ENCODE results near the gene SH3GL1.

The SH3GL1 gene

DNA sequence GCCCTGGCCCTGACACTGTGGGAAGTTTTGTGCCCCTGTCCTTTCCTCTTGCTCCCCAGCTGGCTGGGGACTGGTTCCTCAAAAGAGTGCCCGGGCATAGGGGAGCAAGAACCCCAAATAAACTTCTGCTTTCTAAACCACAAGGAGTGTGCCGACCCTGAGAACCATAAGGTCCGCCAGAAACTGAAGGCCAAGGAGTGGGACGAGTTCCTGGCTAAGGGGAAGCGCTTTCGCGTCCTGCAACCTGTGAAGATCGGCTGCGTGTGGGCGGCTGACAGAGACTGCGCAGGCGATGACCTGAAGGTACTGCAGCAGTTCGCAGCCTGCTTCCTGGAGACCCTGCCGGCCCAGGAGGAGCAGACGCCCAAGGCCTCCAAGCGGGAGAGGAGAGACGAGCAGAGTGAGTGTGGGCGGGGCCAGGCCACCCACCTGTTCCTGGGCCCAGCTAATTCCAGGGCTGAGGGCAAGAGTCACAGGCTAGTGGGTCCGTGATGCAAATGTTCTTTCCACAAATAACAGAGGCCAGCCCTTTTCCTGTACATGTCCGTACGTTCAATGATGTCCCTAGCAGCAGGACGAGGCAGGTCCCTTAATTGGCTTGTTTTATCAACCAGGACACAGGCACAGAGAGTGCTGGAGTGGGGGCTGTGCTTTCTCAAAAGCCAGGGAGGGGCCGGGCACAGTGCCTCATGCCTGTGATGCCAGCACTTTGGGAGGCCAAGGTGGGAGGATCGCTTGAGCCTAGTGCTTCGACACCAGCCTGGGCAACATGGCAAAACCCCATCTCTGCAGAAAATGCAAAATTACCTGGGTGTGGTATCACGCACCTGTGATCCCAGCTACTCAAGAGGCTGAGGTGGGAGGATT, 31.7 kb upstream of the SH3GL1 start:
- no peak for DNase-seq

- no peak for DNase-seq
Measured at GRCh38 chr19:4431296-4431695, 30.9 kb upstream of the SH3GL1 start.

DNA sequence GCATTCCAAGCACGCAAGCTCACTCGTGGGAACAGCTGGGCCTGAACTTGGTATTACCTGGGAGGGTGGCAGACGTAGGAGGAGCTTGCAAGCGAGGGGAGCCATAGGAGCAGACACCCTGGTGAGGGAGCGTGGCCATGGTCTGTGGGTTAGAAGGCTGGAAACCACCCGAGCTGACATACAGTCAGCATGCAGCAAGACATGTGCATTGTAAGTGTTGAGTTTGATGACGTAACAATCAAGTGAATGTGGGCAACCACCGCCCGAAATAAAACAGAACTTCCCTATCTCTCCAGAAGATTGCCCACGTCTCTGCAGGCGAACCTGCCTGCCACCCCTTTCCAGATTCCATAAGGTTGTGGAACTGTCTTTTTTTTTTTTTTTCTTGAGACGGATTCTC, 30.4 kb upstream of the SH3GL1 start:
- DNase-seq = no peak

DNA sequence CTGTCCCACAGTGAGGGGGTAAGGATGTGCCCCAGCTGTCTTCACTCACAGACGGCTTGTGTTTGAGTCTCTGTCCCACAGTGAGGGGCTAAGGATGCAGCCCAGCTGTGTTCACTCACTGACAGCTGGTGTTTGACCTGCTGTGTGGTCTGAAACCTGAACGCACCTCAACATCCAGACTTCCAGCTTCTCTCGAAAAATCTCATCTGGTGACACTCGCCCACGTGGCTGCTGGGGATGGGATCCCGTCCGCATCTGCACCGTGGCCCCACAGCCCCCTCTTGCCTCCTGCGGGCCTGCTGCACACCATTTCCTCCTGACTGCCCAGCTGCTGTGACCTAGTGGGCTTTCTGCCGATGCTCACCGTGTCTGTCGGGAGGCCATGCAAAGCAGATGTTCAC, 29.4 kb upstream of the SH3GL1 start:
- no peak for DNase-seq

GRCh38 chr19:4429256-4429655, 28.9 kb upstream of the SH3GL1 start:
- DNase-seq = no peak

DNA sequence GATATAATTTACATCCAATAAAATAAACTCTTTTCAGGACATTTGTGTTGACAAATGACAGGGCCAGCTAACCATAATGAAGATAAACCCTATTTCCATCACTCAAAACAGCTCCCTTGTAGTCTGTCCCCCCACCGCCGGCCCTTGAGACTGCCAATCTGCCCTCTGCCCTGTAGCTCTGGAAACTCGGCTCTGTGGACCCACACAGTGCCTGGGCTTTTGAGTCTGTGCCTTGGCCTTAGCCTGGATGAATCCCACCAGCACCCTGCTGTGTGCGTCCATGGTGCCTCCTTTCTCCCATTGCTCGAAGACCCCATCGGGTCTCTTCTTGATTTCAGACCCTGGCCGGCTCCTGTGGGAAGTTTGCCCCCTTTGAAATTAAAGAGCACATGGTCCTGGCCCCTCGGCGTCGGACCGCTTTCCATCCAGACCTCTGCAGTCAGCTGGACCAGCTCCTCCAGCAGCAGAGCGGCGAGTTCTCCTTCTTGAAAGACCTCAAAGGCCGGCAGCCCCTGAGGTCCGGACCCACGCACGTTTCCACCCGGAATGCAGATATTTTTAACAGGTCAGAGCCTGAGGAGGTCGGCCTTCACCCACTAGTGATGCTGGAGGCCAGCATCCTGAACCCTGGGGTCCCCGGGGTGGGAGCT, 28.1 kb upstream of the SH3GL1 start:
- no peak for DNase-seq

- no peak for DNase-seq
Measured at GRCh38 chr19:4425537-4425936, 25.2 kb upstream of the SH3GL1 start.

DNA sequence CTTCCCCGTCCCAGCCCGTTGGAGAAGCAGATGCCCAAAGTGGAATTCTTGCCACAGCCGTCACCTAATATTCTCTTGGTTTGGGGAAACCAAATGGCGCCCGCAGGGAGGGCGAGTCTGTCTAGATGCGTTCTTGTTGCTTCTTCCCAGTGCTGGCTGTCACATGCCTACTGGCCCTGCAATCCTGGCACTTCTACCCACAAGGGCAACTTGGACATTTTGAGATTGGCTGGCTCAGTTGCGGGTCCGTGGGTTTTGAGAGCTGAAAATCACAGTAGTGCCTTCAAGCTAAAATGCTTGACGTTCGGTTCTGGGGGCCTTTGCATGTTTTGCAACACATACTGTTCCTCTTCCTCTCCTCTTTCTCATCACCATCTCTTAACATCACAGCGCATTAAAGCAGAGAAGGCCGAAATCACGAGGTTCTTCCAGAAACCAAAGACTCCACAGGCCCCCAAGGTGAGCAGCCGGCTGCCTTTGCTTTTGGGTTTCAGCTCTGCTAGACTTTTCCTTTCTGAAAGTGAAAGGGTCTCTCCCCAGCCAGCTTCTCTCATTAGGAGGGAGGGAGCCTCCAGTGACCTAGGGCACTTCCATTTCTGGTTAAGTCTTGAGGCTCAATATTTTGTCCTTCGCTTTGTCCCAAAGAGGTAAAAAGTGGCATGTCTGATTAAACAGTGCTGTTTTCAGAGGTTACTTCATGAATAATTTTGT, 23.2 kb upstream of the SH3GL1 start:
- DNase-seq = no peak

GRCh38 chr19:4416268-4416667, 15.9 kb upstream of the SH3GL1 start:
- DNase-seq = no peak

DNA sequence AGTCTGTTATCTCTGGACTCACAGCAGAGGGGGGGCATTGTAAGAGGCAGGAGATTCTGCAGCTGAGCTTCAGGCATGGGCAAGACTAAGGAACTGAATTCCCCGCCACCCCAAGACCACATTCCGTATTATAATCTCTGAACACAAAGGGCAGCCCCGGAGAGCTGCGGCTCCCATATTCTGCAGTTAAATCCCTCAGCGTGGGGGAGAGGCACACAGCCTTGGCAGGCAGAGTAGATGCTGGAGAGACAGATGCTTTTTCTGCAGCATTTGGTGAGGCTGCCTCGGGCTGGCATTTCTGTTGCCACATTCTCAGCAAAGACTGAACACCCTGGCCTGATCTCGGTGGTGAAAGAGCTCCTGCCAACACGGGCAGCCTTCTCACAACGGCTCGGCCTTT, 15.0 kb upstream of the SH3GL1 start:
- no peak for DNase-seq

- no peak for DNase-seq
Measured at GRCh38 chr19:4414800-4415321, 14.5 kb upstream of the SH3GL1 start.

- DNase-seq = no peak
Measured at GRCh38 chr19:4414144-4414799, 13.9 kb upstream of the SH3GL1 start.

DNA sequence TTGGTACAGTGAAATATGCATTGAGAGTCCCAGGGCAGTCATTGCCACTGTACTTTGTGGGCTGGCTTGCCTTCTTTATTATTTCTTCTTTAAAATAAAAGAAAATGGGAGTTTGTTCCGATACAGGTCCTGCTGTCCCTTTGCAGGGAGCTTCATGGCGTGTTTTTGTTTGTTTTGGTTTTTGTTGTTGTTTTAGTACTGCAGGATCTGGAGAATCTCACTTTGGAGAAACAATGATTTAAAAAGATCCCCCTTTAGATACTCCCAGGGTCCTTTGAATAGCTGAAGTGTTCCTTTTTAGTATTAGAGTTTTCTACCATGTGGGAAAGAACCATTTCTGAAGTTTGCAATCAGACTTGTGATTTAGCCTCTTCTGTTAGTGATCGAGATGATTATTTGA, 13.2 kb upstream of the SH3GL1 start:
- no peak for DNase-seq

- no peak for DNase-seq
Measured at GRCh38 chr19:4409123-4409933, 9.0 kb upstream of the SH3GL1 start.

DNA sequence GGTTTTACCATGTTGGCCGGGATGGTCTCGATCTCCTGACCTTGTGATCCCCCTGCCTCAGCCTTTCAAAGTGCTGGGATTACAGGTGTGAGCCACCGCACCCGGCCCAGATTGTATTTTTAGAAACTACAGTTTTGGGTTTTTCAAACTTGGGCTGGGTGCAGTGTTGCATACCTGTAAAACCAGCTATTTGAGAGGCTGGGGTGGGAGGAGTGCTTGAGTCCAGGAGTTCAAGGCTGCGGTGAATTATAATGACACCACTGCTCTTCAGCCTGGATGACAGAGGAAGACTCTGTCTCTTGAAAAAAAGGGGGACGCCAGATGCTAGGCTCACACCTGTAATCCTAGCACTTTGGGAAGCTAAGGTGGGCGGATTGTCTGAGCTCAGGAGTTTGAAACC, 6.3 kb upstream of the SH3GL1 start:
- DNase-seq = no peak

GRCh38 chr19:4405977-4406376, 5.6 kb upstream of the SH3GL1 start:
- DNase-seq = no peak

DNA sequence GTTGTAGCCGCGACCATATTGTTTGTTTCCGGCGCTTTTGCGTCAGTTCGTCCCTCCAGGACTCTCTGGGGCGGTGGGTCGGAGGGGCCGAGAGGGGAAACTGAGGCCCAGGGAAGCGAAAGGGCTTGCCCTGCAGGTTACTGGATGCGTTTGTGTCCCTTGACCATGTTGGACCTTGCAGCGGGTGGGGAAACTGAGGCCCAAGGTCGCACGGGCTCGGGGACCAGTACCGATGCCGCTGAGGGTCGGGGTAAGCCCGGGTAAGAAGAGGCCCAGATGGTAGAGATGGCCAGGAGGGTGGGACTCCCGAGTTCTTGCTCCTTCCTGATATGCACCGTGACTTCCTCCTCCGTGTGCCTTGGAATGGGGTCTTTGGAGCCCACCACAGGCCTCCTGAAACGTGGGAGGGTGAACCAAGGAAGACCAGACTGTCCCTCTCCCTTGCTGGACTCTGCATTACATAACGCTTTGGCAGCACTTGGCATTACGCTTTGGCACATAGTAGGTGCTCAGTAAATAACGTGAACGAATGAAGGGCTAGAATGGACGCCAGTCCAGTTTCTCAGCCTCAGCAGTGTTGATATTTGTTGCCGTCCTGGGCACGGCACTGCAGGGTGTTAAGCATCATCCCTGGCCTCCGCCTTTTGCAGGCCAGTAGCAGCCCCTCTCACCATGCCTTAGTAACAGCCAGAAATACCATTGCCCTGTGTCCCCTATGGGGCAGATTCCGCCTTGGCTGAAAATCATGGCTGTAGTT, 2.8 kb upstream of the SH3GL1 start:
- no peak for DNase-seq

GRCh38 chr19:4402171-4403004, 2.0 kb upstream of the SH3GL1 start, which contains the start of gene CHAF1A:
Gene CHAF1A, plus strand, starts transcription at chr19:4402640. Its CDS starts 123 bp downstream, at chr19:4402763.
- peak; percentile 95 for DNase-seq

GRCh38 chr19:4401769-4402170, 1.4 kb upstream of the SH3GL1 start:
- DNase-seq = no peak

DNA sequence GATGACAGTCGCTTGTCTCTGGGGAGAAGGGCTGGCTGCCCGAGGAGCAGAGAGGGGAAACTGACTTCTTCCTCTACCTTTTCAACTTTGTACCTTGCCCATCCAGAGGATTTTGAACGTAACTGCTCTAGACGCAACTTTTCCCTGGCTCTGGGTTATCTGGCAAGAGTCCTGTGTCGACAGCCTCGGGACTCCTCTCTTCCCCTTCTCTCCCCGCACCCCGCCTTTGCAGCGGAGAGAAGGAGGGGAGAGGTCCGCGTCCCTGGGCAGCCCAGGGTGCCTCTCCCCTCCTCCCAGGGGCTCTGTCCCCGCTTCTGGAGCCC, 574 bp downstream of the SH3GL1 start:
- DNase-seq = no peak
